Astrocyte (in vitro differentiated cells and primary cell): ENCODE measurements around the gene BMPR2.
"Not testable (repeated sequence)": the region's sequence is repeated elsewhere in the genome, so short reads cannot be mapped to it uniquely, and the experiment has no call there.

ENCODE experiments used
- EZH2 ChIP-seq: IDR thresholded peaks from 2 replicates; pipeline ENCODE4 v1.6.1; 2012; ENCODE audit warnings: mild to moderate bottlenecking, low read length, inconsistent platforms; ENCODE audit not compliant: insufficient read depth
- TF ChIP-seq, protein P1 (sequence below): IDR thresholded peaks from 2 replicates; pipeline ENCODE4 v1.5.1; 2011; ENCODE audit warnings: low read depth, mild to moderate bottlenecking, inconsistent platforms, low read length, moderate library complexity; ENCODE audit not compliant: insufficient read depth

DNA sequence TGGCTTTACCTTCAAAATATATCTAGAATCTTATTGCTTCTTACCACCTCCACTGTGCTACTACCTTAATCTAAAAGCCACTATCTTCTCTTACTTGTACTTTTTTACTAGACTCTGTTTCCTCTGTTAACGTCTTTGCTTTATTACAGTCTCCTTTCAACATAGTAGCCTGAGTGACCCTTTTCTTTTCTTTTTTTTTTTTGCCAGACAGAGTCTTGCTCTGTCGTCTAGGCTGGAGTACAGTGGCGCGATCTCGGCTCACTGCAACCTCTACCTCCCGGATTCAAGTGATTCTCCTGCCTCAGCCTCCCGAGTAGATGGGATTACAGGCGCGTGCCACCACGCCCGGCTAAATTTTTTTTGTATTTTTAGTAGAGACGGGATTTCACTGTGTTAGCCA is 10.4 kb downstream of the BMPR2 start:
- TF ChIP-seq, protein P1, sequence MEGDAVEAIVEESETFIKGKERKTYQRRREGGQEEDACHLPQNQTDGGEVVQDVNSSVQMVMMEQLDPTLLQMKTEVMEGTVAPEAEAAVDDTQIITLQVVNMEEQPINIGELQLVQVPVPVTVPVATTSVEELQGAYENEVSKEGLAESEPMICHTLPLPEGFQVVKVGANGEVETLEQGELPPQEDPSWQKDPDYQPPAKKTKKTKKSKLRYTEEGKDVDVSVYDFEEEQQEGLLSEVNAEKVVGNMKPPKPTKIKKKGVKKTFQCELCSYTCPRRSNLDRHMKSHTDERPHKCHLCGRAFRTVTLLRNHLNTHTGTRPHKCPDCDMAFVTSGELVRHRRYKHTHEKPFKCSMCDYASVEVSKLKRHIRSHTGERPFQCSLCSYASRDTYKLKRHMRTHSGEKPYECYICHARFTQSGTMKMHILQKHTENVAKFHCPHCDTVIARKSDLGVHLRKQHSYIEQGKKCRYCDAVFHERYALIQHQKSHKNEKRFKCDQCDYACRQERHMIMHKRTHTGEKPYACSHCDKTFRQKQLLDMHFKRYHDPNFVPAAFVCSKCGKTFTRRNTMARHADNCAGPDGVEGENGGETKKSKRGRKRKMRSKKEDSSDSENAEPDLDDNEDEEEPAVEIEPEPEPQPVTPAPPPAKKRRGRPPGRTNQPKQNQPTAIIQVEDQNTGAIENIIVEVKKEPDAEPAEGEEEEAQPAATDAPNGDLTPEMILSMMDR, result not testable (repeated sequence)
- not testable (repeated sequence) for TF ChIP-seq EZH2
